IMR-90 (cell line): ENCODE measurements around the gene TDRD7. TPM values are rescaled to one million over a fixed set of nuclear protein-coding genes. Genes with fewer than 3 reads are reported as not detected.

Experiments used
- ATAC-seq: fragments of 200-7000 bp; cut with Tn5 transposase; 2 replicates; pipeline ENCODE4 v1.9.1; 2020; ENCODE audit warnings: low read depth, mild to moderate bottlenecking, moderate library complexity
- BruUV-seq: library from RNA; stranded (reverse); fragments of 400-500 nt; replicated peaks from 2 replicates; lab custom pipeline; 2021; lab: Mats Ljungman, UMichigan
- CTCF ChIA-PET: fragments of 300-600 bp; formaldehyde crosslinking; extraction: SDS; loops from one replicate; lab custom pipeline; 2021; ENCODE audit warnings: antibody characterized with exemption; lab: Yijun Ruan, JAX
- POLR2A ChIA-PET: fragments of 300-600 bp; sonication (Branson Sonifier 250); formaldehyde crosslinking; loops from one replicate; lab custom pipeline; 2022; ENCODE audit warnings: antibody characterized with exemption; ENCODE audit not compliant: unreplicated experiment; lab: Charles Lee
- DNase-seq: peaks from one replicate; pipeline ENCODE4 v3.0.0; 2013
- H2AFZ ChIP-seq: replicated peaks from 2 replicates; pipeline ENCODE3; 2013; ENCODE audit warnings: low read length, mild to moderate bottlenecking; ENCODE audit not compliant: poor library complexity
- H2AK5ac ChIP-seq: 2 replicates; pipeline ENCODE4 v1.6.1; 2013; ENCODE audit warnings: low read depth, low read length, inconsistent platforms
- H2AK9ac ChIP-seq: replicated peaks from 2 replicates; pipeline ENCODE3; 2013; ENCODE audit warnings: mild to moderate bottlenecking, low read depth, low read length, moderate library complexity; ENCODE audit not compliant: poor library complexity
- H2BK120ac ChIP-seq: 2 replicates; pipeline ENCODE4 v1.6.1; 2013; ENCODE audit warnings: low read depth, low read length, inconsistent platforms
- H2BK15ac ChIP-seq: 3 replicates; pipeline ENCODE4 v1.6.1; 2013; ENCODE audit warnings: low read depth, low read length, inconsistent platforms
- H2BK20ac ChIP-seq: 2 replicates; pipeline ENCODE4 v1.6.1; 2013; ENCODE audit warnings: low read depth, mild to moderate bottlenecking, inconsistent platforms, low read length, moderate library complexity
- H2BK5ac ChIP-seq: 2 replicates; pipeline ENCODE4 v1.6.1; 2013; ENCODE audit warnings: mild to moderate bottlenecking, low read depth, low read length, inconsistent platforms; ENCODE audit not compliant: poor library complexity, severe bottlenecking
- H3K14ac ChIP-seq: replicated peaks from 2 replicates; pipeline ENCODE4 v1.6.1; 2013; ENCODE audit warnings: low read depth, low read length, inconsistent platforms
- H3K18ac ChIP-seq: 2 replicates; pipeline ENCODE4 v1.6.1; 2013; ENCODE audit warnings: low read depth, low read length, control low read depth
- H3K23ac ChIP-seq: 2 replicates; pipeline ENCODE4 v1.6.1; 2013; ENCODE audit warnings: low read depth, low read length, inconsistent platforms
- H3K27ac ChIP-seq: 2 replicates; pipeline ENCODE4 v1.5.1; 2013; ENCODE audit warnings: mild to moderate bottlenecking, control low read depth, low read length; ENCODE audit not compliant: insufficient read depth
- H3K27me3 ChIP-seq: 2 replicates; pipeline ENCODE4 v1.6.1; 2013; ENCODE audit warnings: low read length; ENCODE audit not compliant: control insufficient read depth, insufficient read depth
- H3K36me3 ChIP-seq: 2 replicates; pipeline ENCODE4 v1.6.1; 2013; ENCODE audit warnings: low read length, mixed read lengths; ENCODE audit not compliant: control insufficient read depth, insufficient read depth
- H3K4ac ChIP-seq: 2 replicates; pipeline ENCODE4 v1.6.1; 2013; ENCODE audit warnings: low read depth, low read length, inconsistent platforms
- H3K4me1 ChIP-seq: 2 replicates; pipeline ENCODE4 v1.6.1; 2013; ENCODE audit warnings: low read length, mixed read lengths; ENCODE audit not compliant: control insufficient read depth, insufficient read depth
- H3K4me2 ChIP-seq: 2 replicates; pipeline ENCODE4 v1.6.1; 2013; ENCODE audit warnings: low read depth, mild to moderate bottlenecking, control low read depth, low read length, moderate library complexity
- H3K4me3 ChIP-seq: 2 replicates; pipeline ENCODE4 v1.5.1; 2013; ENCODE audit warnings: low read depth, mild to moderate bottlenecking, control low read depth, low read length, moderate library complexity; ENCODE audit not compliant: insufficient read depth
- H3K56ac ChIP-seq: 2 replicates; pipeline ENCODE4 v1.6.1; 2013; ENCODE audit warnings: low read length, inconsistent platforms; ENCODE audit not compliant: insufficient read depth; ENCODE audit errors: extremely low read depth
- H3K79me1 ChIP-seq, 2 experiments: 2 replicates each; pipeline ENCODE4 v1.6.1; 2013; ENCODE audit warnings: low read length in 2 of 2, inconsistent platforms in 1 of 2, low read depth in 1 of 2
- H3K9ac ChIP-seq: 2 replicates; pipeline ENCODE4 v1.6.1; 2013; ENCODE audit warnings: low read depth, low read length, control low read depth
- H3K9me1 ChIP-seq: 2 replicates; pipeline ENCODE4 v1.6.1; 2013; ENCODE audit warnings: low read length, inconsistent platforms; ENCODE audit not compliant: insufficient read depth
- H3K9me3 ChIP-seq: 2 replicates; pipeline ENCODE4 v1.6.1; 2013; ENCODE audit warnings: low read length; ENCODE audit not compliant: control insufficient read depth, insufficient read depth
- H4K20me1 ChIP-seq: 2 replicates; pipeline ENCODE4 v1.6.1; 2013; ENCODE audit warnings: low read length, inconsistent platforms; ENCODE audit not compliant: insufficient read depth
- H4K5ac ChIP-seq: 2 replicates; pipeline ENCODE4 v1.6.1; 2013; ENCODE audit warnings: mild to moderate bottlenecking, low read depth, low read length, control low read depth
- H4K8ac ChIP-seq, 2 experiments: 2 replicates each; pipeline ENCODE4 v1.6.1; 2013; ENCODE audit warnings: low read depth in 2 of 2, low read length in 2 of 2, control low read depth in 1 of 2, inconsistent platforms in 1 of 2
- H4K91ac ChIP-seq: 2 replicates; pipeline ENCODE4 v1.6.1; 2013; ENCODE audit warnings: low read depth, low read length, inconsistent platforms; ENCODE audit not compliant: insufficient read depth
- BHLHE40 ChIP-seq: fragments of 150-350 bp; IDR thresholded peaks from 2 replicates; pipeline ENCODE4 v1.6.1; 2016; ENCODE audit warnings: mild to moderate bottlenecking, low read depth, low read length
- MXI1 ChIP-seq: IDR thresholded peaks from 2 replicates; pipeline ENCODE4 v1.6.1; 2012; ENCODE audit warnings: low read depth, mild to moderate bottlenecking, low read length, moderate library complexity, borderline replicate concordance
- NFE2L2 ChIP-seq: fragments of 150-350 bp; IDR thresholded peaks from 2 replicates; pipeline ENCODE4 v1.6.1; 2016; ENCODE audit warnings: low read depth, mild to moderate bottlenecking, low read length
- RAD21 ChIP-seq: IDR thresholded peaks from 2 replicates; pipeline ENCODE4 v1.6.1; 2012; ENCODE audit warnings: low read length, improper control_type of control experiment
- RFX5 ChIP-seq: IDR thresholded peaks from 2 replicates; pipeline ENCODE4 v1.8.0; 2012; ENCODE audit warnings: low read depth, mild to moderate bottlenecking, low read length, moderate library complexity
- SMC3 ChIP-seq: fragments of 150-350 bp; IDR thresholded peaks from 2 replicates; pipeline ENCODE4 v1.6.1; 2016; ENCODE audit warnings: low read depth, mild to moderate bottlenecking, antibody characterized with exemption, low read length, moderate library complexity
- WGBS, 2 experiments: methylation state at CpG; one replicate each; pipeline versions ENCODE4 v1.1.5 to v1.1.7; 2013; ENCODE audit warnings: missing lambda C conversion rate in 2 of 2; ENCODE audit not compliant: insufficient read length in 1 of 2; ENCODE audit errors: extremely low coverage in 2 of 2; 5-methylcytosine and 5-hydroxymethylcytosine counted together
- dilution Hi-C: fragments of 300-500 bp; cut with HindIII; formaldehyde crosslinking; loops from one replicate; pipeline ENCODE4 v1.14.3; 2018; ENCODE audit warnings: low sequenced_read_pairs; ENCODE audit not compliant: unreplicated experiment
- in situ Hi-C: fragments of 300-500 bp; cut with MboI; formaldehyde crosslinking; loops from 3 replicates; pipeline ENCODE4 v1.14.3; 2019; ENCODE audit warnings: low sequenced_read_pairs, inconsistent platforms, mixed read lengths
- intact Hi-C: fragments of 100-400 bp; cut with micrococcal nuclease; formaldehyde crosslinking; loops from 2 replicates; pipeline ENCODE4 v1.10.0; 2022
- polyA plus RNA-seq, 3 experiments: library from polyadenylated mRNA; depleted of rRNA; stranded (reverse); fragments of >200 nt; gene quantifications; 2 replicates each; pipeline ENCODE4 v1.2.3, GENCODE V29; 2012; ENCODE audit warnings: low replicate concordance in 1 of 3
- total RNA-seq: library from RNA; depleted of rRNA; stranded (reverse); fragments of >200 nt; gene quantifications from 2 replicates; pipeline ENCODE4 v1.2.3, GENCODE V29; 2012
- TF ChIP-seq, protein P1 (sequence below): fragments of 150-350 bp; IDR thresholded peaks from 2 replicates; pipeline ENCODE4 v1.6.1; 2016; ENCODE audit warnings: low read depth, mild to moderate bottlenecking, low read length, moderate library complexity, borderline replicate concordance

TDRD7 gene
- total and polyA plus RNA-seq, 2 of the 4 experiments (the other 2 are of a cell fraction): 4.4 to 9.7 TPM

DNA sequence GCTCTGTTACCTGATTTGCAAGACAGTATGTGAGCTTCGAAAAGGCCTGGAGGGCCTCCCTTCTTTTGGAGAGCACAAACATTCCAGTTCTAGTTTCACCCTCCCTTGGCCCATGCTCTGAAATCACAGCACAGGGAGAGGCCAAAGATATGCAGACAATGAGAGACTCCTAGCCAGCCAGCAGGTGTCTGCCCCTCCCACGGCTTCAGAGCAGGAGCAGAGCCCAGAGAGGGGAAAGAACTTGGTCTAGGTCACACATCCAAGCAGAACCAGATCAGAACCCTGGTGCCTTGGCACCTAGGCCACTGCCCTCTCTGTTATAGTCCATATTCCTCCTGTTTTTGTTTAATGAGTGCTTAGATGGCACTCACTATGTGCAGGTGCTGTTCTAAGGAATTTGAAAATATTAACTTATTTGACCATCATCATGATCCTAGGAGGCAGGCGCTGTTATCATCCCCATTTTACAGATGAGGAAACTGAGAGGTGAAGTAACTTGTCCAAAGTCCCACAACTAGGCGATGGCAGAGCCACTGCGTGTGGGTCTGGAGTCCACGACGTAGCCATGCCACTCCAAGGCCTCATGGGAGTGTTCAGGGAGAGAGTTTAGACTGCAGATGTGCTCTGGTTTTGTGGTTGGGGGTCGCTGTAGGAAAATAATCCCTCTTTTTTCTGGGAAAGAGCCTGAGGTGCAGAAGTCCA lies 116.8 kb downstream of the TDRD7 start:
- 79% methylated on average over 3 of the region's 8 CpGs; no CpG with 5 or more reads in 1 of the 2 experiments for WGBS, 2 experiments
- in situ Hi-C loops (no loop called here), intact Hi-C loops (no loop called here), dilution Hi-C loops (no loop called here)
- Histone ChIP-seq H3K9me1 (no peaks in the 10 kb centered on the region; the same call in none of the 2 replicates), H4K5ac (no peak overlapping the region), H4K8ac (no peak overlapping the region), H3K36me3 (peaks cover 11% of the 10 kb centered on the region; the same call in 1 of the 2 replicates), H4K91ac (no peak overlapping the region), H2BK5ac (no peak overlapping the region), H2AFZ (no peak overlapping the region), H3K23ac (no peak overlapping the region), H3K4ac (no peak overlapping the region), H3K18ac (no peak overlapping the region), H3K4me1 (peaks cover 9% of the 10 kb centered on the region), H3K56ac (no peak overlapping the region), H2BK15ac (no peak overlapping the region), H2BK20ac (no peak overlapping the region), H3K9me3 (no peaks in the 10 kb centered on the region), H2BK120ac (no peak overlapping the region), H3K4me2 (no peak overlapping the region), H3K9ac (no peak overlapping the region), H3K4me3 (no peak overlapping the region), H3K27ac (no peak overlapping the region), H3K14ac (no peak overlapping the region), H3K79me1 (no peaks in the 10 kb centered on the region), H2AK9ac (no peak overlapping the region), H4K20me1 (no peaks in the 10 kb centered on the region), H2AK5ac (no peak overlapping the region), H3K27me3 (no peaks in the 10 kb centered on the region)
- ChIA-PET CTCF (interaction anchor here (1.0 kb wide), 1 partner anchor 13 kb away, joined by 3 read pairs; no protein-coding TSS in a partner anchor), POLR2A (no interaction called here)
- ATAC-seq (no peak), DNase-seq (no peak)
- TF ChIP-seq SMC3 (no peak), NFE2L2 (no peak), MXI1 (no peak), BHLHE40 (no peak), RAD21 (no peak), RFX5 (no peak)
- TF ChIP-seq, protein P1, sequence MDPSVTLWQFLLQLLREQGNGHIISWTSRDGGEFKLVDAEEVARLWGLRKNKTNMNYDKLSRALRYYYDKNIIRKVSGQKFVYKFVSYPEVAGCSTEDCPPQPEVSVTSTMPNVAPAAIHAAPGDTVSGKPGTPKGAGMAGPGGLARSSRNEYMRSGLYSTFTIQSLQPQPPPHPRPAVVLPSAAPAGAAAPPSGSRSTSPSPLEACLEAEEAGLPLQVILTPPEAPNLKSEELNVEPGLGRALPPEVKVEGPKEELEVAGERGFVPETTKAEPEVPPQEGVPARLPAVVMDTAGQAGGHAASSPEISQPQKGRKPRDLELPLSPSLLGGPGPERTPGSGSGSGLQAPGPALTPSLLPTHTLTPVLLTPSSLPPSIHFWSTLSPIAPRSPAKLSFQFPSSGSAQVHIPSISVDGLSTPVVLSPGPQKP: no peak
- no TSS peak for BruUV-seq
